ENCODE results near the gene SFXN1.
"Not testable (repeated sequence)": the region's sequence is repeated elsewhere in the genome, so short reads cannot be mapped to it uniquely, and the experiment has no call there.

The SFXN1 gene

GRCh38 chr5:175478384-175479124, at the start of gene SFXN1:
SFXN1 (plus strand) TSS chr5:175478560; CDS start chr5:175492104, 13,544 bp downstream.
- Mint-ChIP-seq H3K27me3 (ENCODE audit: low read depth) (peaks cover 14% of the 10 kb centered on the region), H3K4me3 (peak within 1 kb of the TSS; percentile 96), H3K27ac (peak within 1 kb of the TSS; percentile 92), H3K9me3 (no peaks in the 10 kb centered on the region), H3K4me1 (ENCODE audit: low read depth) (peaks cover 44% of the 10 kb centered on the region), H3K36me3 (ENCODE audit: low read depth) (peaks cover 22% of the 10 kb centered on the region)

- Mint-ChIP-seq H3K9me3 (no peaks in the 10 kb centered on the region), H3K4me3 (no peak overlapping the region), H3K27me3 (ENCODE audit: low read depth) (peaks cover 41% of the 10 kb centered on the region), H3K4me1 (ENCODE audit: low read depth) (no peaks in the 10 kb centered on the region), H3K27ac (no peak overlapping the region), H3K36me3 (ENCODE audit: low read depth) (no peaks in the 10 kb centered on the region)
Observed at GRCh38 chr5:175434800-175435199, 43.6 kb upstream of the SFXN1 start.

GRCh38 chr5:175436359-175436758, 42.0 kb upstream of the SFXN1 start:
- no peaks in the 10 kb centered on the region for H3K4me1 Mint-ChIP-seq (ENCODE audit: low read depth)
- no peak overlapping the region for H3K4me3 Mint-ChIP-seq
- H3K27ac Mint-ChIP-seq, result no peak overlapping the region
- no peaks in the 10 kb centered on the region for H3K9me3 Mint-ChIP-seq
- peaks cover 49% of the 10 kb centered on the region for H3K27me3 Mint-ChIP-seq (ENCODE audit: low read depth)
- no peaks in the 10 kb centered on the region for H3K36me3 Mint-ChIP-seq (ENCODE audit: low read depth)

- H3K27ac Mint-ChIP-seq, result no peak overlapping the region
- H3K27me3 Mint-ChIP-seq (ENCODE audit: low read depth), result peaks cover 64% of the 10 kb centered on the region
Observed at GRCh38 chr5:175438234-175438857, 40.0 kb upstream of the SFXN1 start.

GRCh38 chr5:175443514-175444059, 34.8 kb upstream of the SFXN1 start:
- no peak overlapping the region for H3K4me3 Mint-ChIP-seq
- no peak overlapping the region for H3K27ac Mint-ChIP-seq
- H3K36me3 Mint-ChIP-seq (ENCODE audit: low read depth), result no peaks in the 10 kb centered on the region
- H3K9me3 Mint-ChIP-seq, result no peaks in the 10 kb centered on the region
- peaks cover 6% of the 10 kb centered on the region for H3K4me1 Mint-ChIP-seq (ENCODE audit: low read depth)
- peaks cover 78% of the 10 kb centered on the region for H3K27me3 Mint-ChIP-seq (ENCODE audit: low read depth)

More at GRCh38 chr5:175438234-175438857, 40.0 kb upstream of the SFXN1 start:
- Mint-ChIP-seq H3K36me3 (ENCODE audit: low read depth) (no peaks in the 10 kb centered on the region), H3K9me3 (no peaks in the 10 kb centered on the region), H3K4me1 (ENCODE audit: low read depth) (peaks cover under 1% of the 10 kb centered on the region), H3K4me3 (no peak overlapping the region)

GRCh38 chr5:175444060-175444904, 34.1 kb upstream of the SFXN1 start, which contains the start of gene DRD1:
DRD1 (minus strand) TSS chr5:175444182; CDS start chr5:175443099, 1,083 bp downstream.
- no peaks in the 10 kb centered on the region for H3K9me3 Mint-ChIP-seq
- H3K27me3 Mint-ChIP-seq (ENCODE audit: low read depth), result peaks cover 76% of the 10 kb centered on the region
- peaks cover 6% of the 10 kb centered on the region for H3K4me1 Mint-ChIP-seq (ENCODE audit: low read depth)
- no peak within 1 kb of the TSS for H3K27ac Mint-ChIP-seq
- peak within 1 kb of the TSS; percentile 44 for H3K4me3 Mint-ChIP-seq
- no peaks in the 10 kb centered on the region for H3K36me3 Mint-ChIP-seq (ENCODE audit: low read depth)

- Mint-ChIP-seq H3K9me3 (no peaks in the 10 kb centered on the region), H3K4me1 (ENCODE audit: low read depth) (peaks cover 6% of the 10 kb centered on the region), H3K4me3 (peak overlapping the region; percentile 44), H3K27ac (no peak overlapping the region), H3K27me3 (ENCODE audit: low read depth) (peaks cover 75% of the 10 kb centered on the region), H3K36me3 (ENCODE audit: low read depth) (no peaks in the 10 kb centered on the region)
Observed at GRCh38 chr5:175444905-175445456, 33.4 kb upstream of the SFXN1 start.

- not testable (repeated sequence) for H3K27ac Mint-ChIP-seq; H3K36me3 Mint-ChIP-seq (ENCODE audit: low read depth); H3K4me3 Mint-ChIP-seq; H3K9me3 Mint-ChIP-seq; H3K4me1 Mint-ChIP-seq (ENCODE audit: low read depth)
- peaks cover 71% of the 10 kb centered on the region for H3K27me3 Mint-ChIP-seq (ENCODE audit: low read depth)
Observed at GRCh38 chr5:175446378-175446777, 32.0 kb upstream of the SFXN1 start.

GRCh38 chr5:175447571-175447970, 30.8 kb upstream of the SFXN1 start:
- no peak overlapping the region for H3K27ac Mint-ChIP-seq
- H3K4me1 Mint-ChIP-seq (ENCODE audit: low read depth), result peaks cover 6% of the 10 kb centered on the region
- no peaks in the 10 kb centered on the region for H3K36me3 Mint-ChIP-seq (ENCODE audit: low read depth)
- no peaks in the 10 kb centered on the region for H3K9me3 Mint-ChIP-seq
- no peak overlapping the region for H3K4me3 Mint-ChIP-seq
- peaks cover 68% of the 10 kb centered on the region for H3K27me3 Mint-ChIP-seq (ENCODE audit: low read depth)

GRCh38 chr5:175448276-175448675, 30.1 kb upstream of the SFXN1 start:
- Mint-ChIP-seq H3K27ac (no peak overlapping the region), H3K4me1 (ENCODE audit: low read depth) (peaks cover 6% of the 10 kb centered on the region), H3K27me3 (ENCODE audit: low read depth) (peaks cover 68% of the 10 kb centered on the region)

GRCh38 chr5:175452166-175452565, 26.2 kb upstream of the SFXN1 start:
- peaks cover under 1% of the 10 kb centered on the region for H3K4me1 Mint-ChIP-seq (ENCODE audit: low read depth)
- peaks cover 64% of the 10 kb centered on the region for H3K27me3 Mint-ChIP-seq (ENCODE audit: low read depth)
- H3K27ac Mint-ChIP-seq, result no peak overlapping the region
- no peaks in the 10 kb centered on the region for H3K36me3 Mint-ChIP-seq (ENCODE audit: low read depth)
- no peaks in the 10 kb centered on the region for H3K9me3 Mint-ChIP-seq
- H3K4me3 Mint-ChIP-seq, result no peak overlapping the region

More at GRCh38 chr5:175448276-175448675, 30.1 kb upstream of the SFXN1 start:
- Mint-ChIP-seq H3K9me3 (no peaks in the 10 kb centered on the region), H3K36me3 (ENCODE audit: low read depth) (no peaks in the 10 kb centered on the region), H3K4me3 (no peak overlapping the region)

- H3K4me3 Mint-ChIP-seq, result not testable (repeated sequence)
Observed at GRCh38 chr5:175454338-175454737, 24.0 kb upstream of the SFXN1 start.

GRCh38 chr5:175456105-175456742, 22.1 kb upstream of the SFXN1 start:
- no peaks in the 10 kb centered on the region for H3K9me3 Mint-ChIP-seq
- H3K36me3 Mint-ChIP-seq (ENCODE audit: low read depth), result no peaks in the 10 kb centered on the region
- H3K27ac Mint-ChIP-seq, result no peak overlapping the region
- H3K4me3 Mint-ChIP-seq, result no peak overlapping the region
- H3K27me3 Mint-ChIP-seq (ENCODE audit: low read depth), result peaks cover 42% of the 10 kb centered on the region
- peaks cover 6% of the 10 kb centered on the region for H3K4me1 Mint-ChIP-seq (ENCODE audit: low read depth)

More at GRCh38 chr5:175454338-175454737, 24.0 kb upstream of the SFXN1 start:
- peaks cover 50% of the 10 kb centered on the region for H3K27me3 Mint-ChIP-seq (ENCODE audit: low read depth)
- not testable (repeated sequence) for H3K4me1 Mint-ChIP-seq (ENCODE audit: low read depth); H3K27ac Mint-ChIP-seq; H3K9me3 Mint-ChIP-seq; H3K36me3 Mint-ChIP-seq (ENCODE audit: low read depth)
